Measurements from ENCODE around the gene HARS2.
"Not testable (repeated sequence)": the region's sequence is repeated elsewhere in the genome, so short reads cannot be mapped to it uniquely, and the experiment has no call there.

DNA sequence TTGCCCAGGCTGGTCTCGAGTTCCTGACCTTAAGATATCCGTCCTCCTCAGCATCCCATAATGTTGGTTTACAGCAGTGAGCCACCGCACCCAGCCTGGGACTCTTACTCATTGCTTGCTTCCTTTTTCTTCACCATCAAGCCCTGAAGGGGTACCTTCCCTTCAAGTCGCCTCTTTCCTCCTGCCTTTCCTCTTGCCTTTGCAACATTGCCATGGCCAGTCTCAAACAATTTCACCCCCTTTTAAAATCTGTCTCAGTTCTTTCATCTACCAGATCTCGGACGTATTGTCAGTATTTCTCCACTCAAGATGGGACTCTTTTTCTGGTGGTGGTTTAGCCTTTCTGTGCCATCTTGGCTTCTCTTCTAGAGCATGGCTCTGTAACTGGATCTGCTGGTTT is 29.5 kb downstream of the HARS2 start:
- TF ChIP-seq, protein P1, sequence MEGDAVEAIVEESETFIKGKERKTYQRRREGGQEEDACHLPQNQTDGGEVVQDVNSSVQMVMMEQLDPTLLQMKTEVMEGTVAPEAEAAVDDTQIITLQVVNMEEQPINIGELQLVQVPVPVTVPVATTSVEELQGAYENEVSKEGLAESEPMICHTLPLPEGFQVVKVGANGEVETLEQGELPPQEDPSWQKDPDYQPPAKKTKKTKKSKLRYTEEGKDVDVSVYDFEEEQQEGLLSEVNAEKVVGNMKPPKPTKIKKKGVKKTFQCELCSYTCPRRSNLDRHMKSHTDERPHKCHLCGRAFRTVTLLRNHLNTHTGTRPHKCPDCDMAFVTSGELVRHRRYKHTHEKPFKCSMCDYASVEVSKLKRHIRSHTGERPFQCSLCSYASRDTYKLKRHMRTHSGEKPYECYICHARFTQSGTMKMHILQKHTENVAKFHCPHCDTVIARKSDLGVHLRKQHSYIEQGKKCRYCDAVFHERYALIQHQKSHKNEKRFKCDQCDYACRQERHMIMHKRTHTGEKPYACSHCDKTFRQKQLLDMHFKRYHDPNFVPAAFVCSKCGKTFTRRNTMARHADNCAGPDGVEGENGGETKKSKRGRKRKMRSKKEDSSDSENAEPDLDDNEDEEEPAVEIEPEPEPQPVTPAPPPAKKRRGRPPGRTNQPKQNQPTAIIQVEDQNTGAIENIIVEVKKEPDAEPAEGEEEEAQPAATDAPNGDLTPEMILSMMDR (IDR thresholded peaks at IDR 0.05), result not testable (repeated sequence)
- not testable (repeated sequence) for TF ChIP-seq POLR2A (IDR thresholded peaks at IDR 0.05)

Measured in body of pancreas (tissue), 4 donors.